GM23338 (cell line): ENCODE data around the gene ETV6. TPM values are rescaled to one million over a fixed set of nuclear protein-coding genes. Genes with fewer than 3 reads are reported as not detected.

Experiments used
- ATAC-seq: fragments of 200-7000 bp; cut with Tn5 transposase; 3 replicates; pipeline ENCODE4 v1.9.1; 2020
- DNase-seq: peaks from one replicate; pipeline ENCODE4 v3.0.0-alpha.2; 2015; ENCODE audit warnings: low spot score
- H2AFZ ChIP-seq: fragments of 200-600 bp; sonication (generic); 2 replicates; pipeline ENCODE4 v1.8.0; 2016; ENCODE audit warnings: antibody characterized with exemption, mild to moderate bottlenecking, moderate library complexity
- H3F3A ChIP-seq: fragments of 200-600 bp; sonication (generic); replicated peaks from 2 replicates; pipeline ENCODE4 v1.8.0; 2017; ENCODE audit warnings: antibody characterized with exemption, mixed run types, low read depth
- H3K27ac ChIP-seq: fragments of 200-600 bp; sonication (generic); 2 replicates; pipeline ENCODE4 v1.6.1; 2016; ENCODE audit warnings: low read depth
- H3K27me3 ChIP-seq: fragments of 200-600 bp; sonication (generic); 2 replicates; pipeline ENCODE4 v1.8.0; 2016; ENCODE audit warnings: mild to moderate bottlenecking, mixed run types, moderate library complexity; ENCODE audit not compliant: insufficient read depth
- H3K36me3 ChIP-seq: fragments of 200-600 bp; sonication (generic); 2 replicates; pipeline ENCODE4 v1.8.0; 2016; ENCODE audit warnings: mild to moderate bottlenecking; ENCODE audit not compliant: insufficient read depth
- H3K4me1 ChIP-seq: fragments of 200-600 bp; sonication (generic); 2 replicates; pipeline ENCODE4 v1.8.0; 2016; ENCODE audit warnings: mild to moderate bottlenecking, moderate library complexity; ENCODE audit not compliant: insufficient read depth
- H3K4me2 ChIP-seq: fragments of 200-600 bp; sonication (generic); 2 replicates; pipeline ENCODE4 v1.7.1; 2017; ENCODE audit warnings: mixed run types
- H3K4me3 ChIP-seq: fragments of 200-600 bp; sonication (generic); 2 replicates; pipeline ENCODE4 v1.6.1; 2016; ENCODE audit warnings: mixed run types
- H3K79me2 ChIP-seq: fragments of 200-600 bp; sonication (generic); replicated peaks from 2 replicates; pipeline ENCODE4 v1.8.0; 2017; ENCODE audit warnings: mild to moderate bottlenecking; ENCODE audit not compliant: insufficient read depth
- H3K9me2 ChIP-seq: fragments of 200-600 bp; sonication (generic); 2 replicates; pipeline ENCODE4 v1.8.0; 2017; ENCODE audit not compliant: insufficient read depth
- H4K20me1 ChIP-seq: fragments of 200-600 bp; sonication (generic); replicated peaks from 2 replicates; pipeline ENCODE4 v1.8.0; 2017; ENCODE audit warnings: mild to moderate bottlenecking; ENCODE audit not compliant: insufficient read depth
- H3K27ac Mint-ChIP-seq: 2 replicates; pipeline ENCODE4 v1.8.0; 2020; ENCODE audit warnings: inconsistent platforms, mild to moderate bottlenecking, moderate library complexity, mixed read lengths
- H3K27me3 Mint-ChIP-seq: 3 replicates; pipeline ENCODE4 v1.8.0; 2022; ENCODE audit warnings: low read depth, mild to moderate bottlenecking, moderate library complexity, mixed read lengths, inconsistent platforms; ENCODE audit not compliant: insufficient read depth, poor library complexity
- H3K36me3 Mint-ChIP-seq: 3 replicates; pipeline ENCODE4 v1.8.0; 2021; ENCODE audit warnings: low read depth, mild to moderate bottlenecking, inconsistent platforms, moderate library complexity, mixed read lengths
- H3K4me1 Mint-ChIP-seq: 3 replicates; pipeline ENCODE4 v1.8.0; 2020; ENCODE audit warnings: mild to moderate bottlenecking, inconsistent platforms, mixed read lengths
- H3K4me3 Mint-ChIP-seq: 3 replicates; pipeline ENCODE4 v1.8.0; 2021; ENCODE audit warnings: moderate library complexity, mild to moderate bottlenecking, inconsistent platforms, mixed read lengths
- H3K9me3 Mint-ChIP-seq: 3 replicates; pipeline ENCODE4 v1.8.0; 2020; ENCODE audit warnings: moderate library complexity, mild to moderate bottlenecking, inconsistent platforms, mixed read lengths
- POLR2AphosphoS5 ChIP-seq: IDR thresholded peaks from 2 replicates; pipeline ENCODE4 v1.6.1; 2016; ENCODE audit warnings: antibody characterized with exemption, low read depth
- polyA plus RNA-seq: library from polyadenylated mRNA; unstranded; fragments of >200 nt; fragmentation: Nextera tagmentation; extraction: Ambion mirVana; gene quantifications from 2 replicates; pipeline ENCODE4 v1.2.1, GENCODE V29; 2016
- total RNA-seq: library from RNA; depleted of rRNA; stranded (reverse); fragments of >200 nt; shearing (Covaris generic); gene quantifications from 2 replicates; pipeline ENCODE4 v1.2.3, GENCODE V29; 2014
- TF ChIP-seq, protein P1 (sequence below): IDR thresholded peaks from one replicate; pipeline ENCODE4 v1.6.1; 2018; ENCODE audit warnings: antibody characterized with exemption; ENCODE audit not compliant: unreplicated experiment
- TF ChIP-seq, protein P2 (sequence below): fragments of 250-450 bp; sonication (Bioruptor Pico); IDR thresholded peaks from 2 replicates; pipeline ENCODE4 v1.5.0; 2020; ENCODE audit warnings: mild to moderate bottlenecking, moderate library complexity

Gene ETV6
- total and polyA plus RNA-seq, 2 experiments from 2014 or later: 7.5 to 15.1 TPM

DNA sequence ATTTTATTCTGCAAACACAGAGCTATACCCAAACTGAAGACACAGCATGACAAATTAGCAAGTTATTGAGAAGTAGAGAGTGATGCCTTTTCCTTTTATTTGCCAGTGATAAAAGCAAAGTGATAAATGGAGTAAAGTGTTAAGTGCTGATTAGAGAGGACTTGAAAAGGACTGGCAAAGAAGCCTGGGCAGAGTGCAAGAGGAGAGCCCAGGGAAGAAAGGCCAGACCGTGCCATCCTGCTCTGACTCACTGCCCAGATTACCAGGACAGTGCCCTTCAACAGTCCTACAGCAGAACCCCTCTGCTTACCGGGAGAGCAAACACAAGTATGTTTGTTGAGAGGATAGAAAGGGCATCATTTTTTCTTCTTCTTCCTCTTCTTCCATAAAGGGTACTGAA is 106.5 kb downstream of the ETV6 start:
- Mint-ChIP-seq H3K4me3 (no peak overlapping the region), H3K27me3 (peaks cover 3% of the 10 kb centered on the region), H3K36me3 (no peaks in the 10 kb centered on the region), H3K9me3 (no peaks in the 10 kb centered on the region), H3K4me1 (peaks cover 44% of the 10 kb centered on the region), H3K27ac (no peak overlapping the region)
- Histone ChIP-seq H3F3A (no peaks in the 10 kb centered on the region), H3K79me2 (no peaks in the 10 kb centered on the region; the same call in 1 of the 2 replicates), H3K36me3 (no peaks in the 10 kb centered on the region), H3K9me2 (peaks cover 4% of the 10 kb centered on the region; the same call in 1 of the 2 replicates), H4K20me1 (no peaks in the 10 kb centered on the region), H2AFZ (no peak overlapping the region), H3K4me1 (peaks cover 36% of the 10 kb centered on the region), H3K27me3 (no peaks in the 10 kb centered on the region), H3K4me3 (no peak overlapping the region), H3K27ac (peak overlapping the region; percentile 67), H3K4me2 (no peak overlapping the region)
- no peak for ATAC-seq
- no peak for DNase-seq
- TF ChIP-seq, protein P1, sequence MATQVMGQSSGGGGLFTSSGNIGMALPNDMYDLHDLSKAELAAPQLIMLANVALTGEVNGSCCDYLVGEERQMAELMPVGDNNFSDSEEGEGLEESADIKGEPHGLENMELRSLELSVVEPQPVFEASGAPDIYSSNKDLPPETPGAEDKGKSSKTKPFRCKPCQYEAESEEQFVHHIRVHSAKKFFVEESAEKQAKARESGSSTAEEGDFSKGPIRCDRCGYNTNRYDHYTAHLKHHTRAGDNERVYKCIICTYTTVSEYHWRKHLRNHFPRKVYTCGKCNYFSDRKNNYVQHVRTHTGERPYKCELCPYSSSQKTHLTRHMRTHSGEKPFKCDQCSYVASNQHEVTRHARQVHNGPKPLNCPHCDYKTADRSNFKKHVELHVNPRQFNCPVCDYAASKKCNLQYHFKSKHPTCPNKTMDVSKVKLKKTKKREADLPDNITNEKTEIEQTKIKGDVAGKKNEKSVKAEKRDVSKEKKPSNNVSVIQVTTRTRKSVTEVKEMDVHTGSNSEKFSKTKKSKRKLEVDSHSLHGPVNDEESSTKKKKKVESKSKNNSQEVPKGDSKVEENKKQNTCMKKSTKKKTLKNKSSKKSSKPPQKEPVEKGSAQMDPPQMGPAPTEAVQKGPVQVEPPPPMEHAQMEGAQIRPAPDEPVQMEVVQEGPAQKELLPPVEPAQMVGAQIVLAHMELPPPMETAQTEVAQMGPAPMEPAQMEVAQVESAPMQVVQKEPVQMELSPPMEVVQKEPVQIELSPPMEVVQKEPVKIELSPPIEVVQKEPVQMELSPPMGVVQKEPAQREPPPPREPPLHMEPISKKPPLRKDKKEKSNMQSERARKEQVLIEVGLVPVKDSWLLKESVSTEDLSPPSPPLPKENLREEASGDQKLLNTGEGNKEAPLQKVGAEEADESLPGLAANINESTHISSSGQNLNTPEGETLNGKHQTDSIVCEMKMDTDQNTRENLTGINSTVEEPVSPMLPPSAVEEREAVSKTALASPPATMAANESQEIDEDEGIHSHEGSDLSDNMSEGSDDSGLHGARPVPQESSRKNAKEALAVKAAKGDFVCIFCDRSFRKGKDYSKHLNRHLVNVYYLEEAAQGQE: no peak
- TF ChIP-seq POLR2AphosphoS5: no peak
- TF ChIP-seq, protein P2, sequence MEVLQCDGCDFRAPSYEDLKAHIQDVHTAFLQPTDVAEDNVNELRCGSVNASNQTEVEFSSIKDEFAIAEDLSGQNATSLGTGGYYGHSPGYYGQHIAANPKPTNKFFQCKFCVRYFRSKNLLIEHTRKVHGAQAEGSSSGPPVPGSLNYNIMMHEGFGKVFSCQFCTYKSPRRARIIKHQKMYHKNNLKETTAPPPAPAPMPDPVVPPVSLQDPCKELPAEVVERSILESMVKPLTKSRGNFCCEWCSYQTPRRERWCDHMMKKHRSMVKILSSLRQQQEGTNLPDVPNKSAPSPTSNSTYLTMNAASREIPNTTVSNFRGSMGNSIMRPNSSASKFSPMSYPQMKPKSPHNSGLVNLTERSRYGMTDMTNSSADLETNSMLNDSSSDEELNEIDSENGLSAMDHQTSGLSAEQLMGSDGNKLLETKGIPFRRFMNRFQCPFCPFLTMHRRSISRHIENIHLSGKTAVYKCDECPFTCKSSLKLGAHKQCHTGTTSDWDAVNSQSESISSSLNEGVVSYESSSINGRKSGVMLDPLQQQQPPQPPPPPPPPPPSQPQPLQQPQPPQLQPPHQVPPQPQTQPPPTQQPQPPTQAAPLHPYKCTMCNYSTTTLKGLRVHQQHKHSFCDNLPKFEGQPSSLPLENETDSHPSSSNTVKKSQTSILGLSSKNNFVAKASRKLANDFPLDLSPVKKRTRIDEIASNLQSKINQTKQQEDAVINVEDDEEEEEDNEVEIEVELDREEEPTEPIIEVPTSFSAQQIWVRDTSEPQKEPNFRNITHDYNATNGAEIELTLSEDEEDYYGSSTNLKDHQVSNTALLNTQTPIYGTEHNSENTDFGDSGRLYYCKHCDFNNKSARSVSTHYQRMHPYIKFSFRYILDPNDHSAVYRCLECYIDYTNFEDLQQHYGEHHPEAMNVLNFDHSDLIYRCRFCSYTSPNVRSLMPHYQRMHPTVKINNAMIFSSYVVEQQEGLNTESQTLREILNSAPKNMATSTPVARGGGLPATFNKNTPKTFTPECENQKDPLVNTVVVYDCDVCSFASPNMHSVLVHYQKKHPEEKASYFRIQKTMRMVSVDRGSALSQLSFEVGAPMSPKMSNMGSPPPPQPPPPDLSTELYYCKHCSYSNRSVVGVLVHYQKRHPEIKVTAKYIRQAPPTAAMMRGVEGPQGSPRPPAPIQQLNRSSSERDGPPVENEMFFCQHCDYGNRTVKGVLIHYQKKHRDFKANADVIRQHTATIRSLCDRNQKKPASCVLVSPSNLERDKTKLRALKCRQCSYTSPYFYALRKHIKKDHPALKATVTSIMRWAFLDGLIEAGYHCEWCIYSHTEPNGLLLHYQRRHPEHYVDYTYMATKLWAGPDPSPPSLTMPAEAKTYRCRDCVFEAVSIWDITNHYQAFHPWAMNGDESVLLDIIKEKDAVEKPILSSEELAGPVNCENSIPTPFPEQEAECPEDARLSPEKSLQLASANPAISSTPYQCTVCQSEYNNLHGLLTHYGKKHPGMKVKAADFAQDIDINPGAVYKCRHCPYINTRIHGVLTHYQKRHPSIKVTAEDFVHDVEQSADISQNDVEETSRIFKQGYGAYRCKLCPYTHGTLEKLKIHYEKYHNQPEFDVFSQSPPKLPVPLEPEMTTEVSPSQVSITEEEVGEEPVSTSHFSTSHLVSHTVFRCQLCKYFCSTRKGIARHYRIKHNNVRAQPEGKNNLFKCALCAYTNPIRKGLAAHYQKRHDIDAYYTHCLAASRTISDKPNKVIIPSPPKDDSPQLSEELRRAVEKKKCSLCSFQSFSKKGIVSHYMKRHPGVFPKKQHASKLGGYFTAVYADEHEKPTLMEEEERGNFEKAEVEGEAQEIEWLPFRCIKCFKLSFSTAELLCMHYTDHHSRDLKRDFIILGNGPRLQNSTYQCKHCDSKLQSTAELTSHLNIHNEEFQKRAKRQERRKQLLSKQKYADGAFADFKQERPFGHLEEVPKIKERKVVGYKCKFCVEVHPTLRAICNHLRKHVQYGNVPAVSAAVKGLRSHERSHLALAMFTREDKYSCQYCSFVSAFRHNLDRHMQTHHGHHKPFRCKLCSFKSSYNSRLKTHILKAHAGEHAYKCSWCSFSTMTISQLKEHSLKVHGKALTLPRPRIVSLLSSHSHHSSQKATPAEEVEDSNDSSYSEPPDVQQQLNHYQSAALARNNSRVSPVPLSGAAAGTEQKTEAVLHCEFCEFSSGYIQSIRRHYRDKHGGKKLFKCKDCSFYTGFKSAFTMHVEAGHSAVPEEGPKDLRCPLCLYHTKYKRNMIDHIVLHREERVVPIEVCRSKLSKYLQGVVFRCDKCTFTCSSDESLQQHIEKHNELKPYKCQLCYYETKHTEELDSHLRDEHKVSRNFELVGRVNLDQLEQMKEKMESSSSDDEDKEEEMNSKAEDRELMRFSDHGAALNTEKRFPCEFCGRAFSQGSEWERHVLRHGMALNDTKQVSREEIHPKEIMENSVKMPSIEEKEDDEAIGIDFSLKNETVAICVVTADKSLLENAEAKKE: no peak
